Measurements from ENCODE around the gene TBC1D21.

TBC1D21 gene

GRCh38 chr15:73889762-73890124 is 16.4 kb downstream of the TBC1D21 start:
- DNase-seq = no peak

GRCh38 chr15:73891328-73892315 is 18.3 kb downstream of the TBC1D21 start:
- DNase-seq = no peak

- DNase-seq = no peak
Observed at GRCh38 chr15:73892446-73893226, 19.3 kb downstream of the TBC1D21 start.

GRCh38 chr15:73894133-73894814 is 20.9 kb downstream of the TBC1D21 start:
- DNase-seq = no peak

GRCh38 chr15:73897441-73898261 is 24.3 kb downstream of the TBC1D21 start:
- DNase-seq = peak; percentile 68

- DNase-seq = no peak
Observed at GRCh38 chr15:73899197-73900094, 26.1 kb downstream of the TBC1D21 start.

- no peak for DNase-seq
Observed at GRCh38 chr15:73900095-73900712, 26.8 kb downstream of the TBC1D21 start.

GRCh38 chr15:73901126-73901810 is 27.9 kb downstream of the TBC1D21 start:
- DNase-seq = no peak

GRCh38 chr15:73902121-73903020 is 29.0 kb downstream of the TBC1D21 start:
- no peak for DNase-seq

GRCh38 chr15:73904026-73904815 is 30.9 kb downstream of the TBC1D21 start:
- no peak for DNase-seq

- no peak for DNase-seq
Observed at GRCh38 chr15:73905225-73905827, 32.0 kb downstream of the TBC1D21 start.

GRCh38 chr15:73906346-73907034 is 33.1 kb downstream of the TBC1D21 start:
- no peak for DNase-seq

- no peak for DNase-seq
Observed at GRCh38 chr15:73907035-73907408, 33.7 kb downstream of the TBC1D21 start.

GRCh38 chr15:73908030-73908821 is 34.9 kb downstream of the TBC1D21 start:
- peak; percentile 61 for DNase-seq

GRCh38 chr15:73908822-73909122 is 35.4 kb downstream of the TBC1D21 start:
- DNase-seq = no peak

GRCh38 chr15:73909651-73910050 is 36.3 kb downstream of the TBC1D21 start:
- DNase-seq = no peak

All from NK-92 treated with Interleukin-12 subunit alpha and Interleukin-12 subunit beta, amount 100 ng/mL, for 24 hours (cell line).